HG02678 (cell line): Measurements from ENCODE around the gene NISCH.

Experiments used
- ATAC-seq: cut with Tn5 transposase; IDR thresholded peaks from one replicate; pipeline ENCODE4 v1.9.1; 2021; ENCODE audit warnings: mild to moderate bottlenecking, moderate library complexity; ENCODE audit not compliant: unreplicated experiment

Gene NISCH

GRCh38 chr3:52509753-52510328 is 54.4 kb downstream of the NISCH start:
- ATAC-seq: no peak

DNA sequence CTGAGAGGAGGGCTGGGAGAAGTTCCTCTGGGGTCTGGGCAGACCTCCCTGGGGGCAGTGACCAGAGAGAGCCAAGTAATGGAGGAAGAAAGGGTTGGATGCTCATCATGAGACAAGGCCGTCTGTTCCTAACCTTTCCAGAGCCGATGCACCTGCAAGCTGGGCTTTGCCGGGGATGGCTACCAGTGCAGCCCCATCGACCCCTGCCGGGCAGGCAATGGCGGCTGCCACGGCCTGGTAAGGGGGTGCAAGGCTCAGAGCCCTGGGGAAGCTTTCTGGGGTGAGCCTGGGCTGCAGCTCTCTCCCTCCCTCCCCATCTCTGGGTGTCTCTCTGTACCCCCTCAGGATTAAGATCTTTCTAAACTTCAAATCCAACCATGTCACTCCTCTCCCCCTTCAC is 56.1 kb downstream of the NISCH start:
- no peak for ATAC-seq

- ATAC-seq: no peak
Measured at GRCh38 chr3:52512105-52512504, 56.7 kb downstream of the NISCH start.

DNA sequence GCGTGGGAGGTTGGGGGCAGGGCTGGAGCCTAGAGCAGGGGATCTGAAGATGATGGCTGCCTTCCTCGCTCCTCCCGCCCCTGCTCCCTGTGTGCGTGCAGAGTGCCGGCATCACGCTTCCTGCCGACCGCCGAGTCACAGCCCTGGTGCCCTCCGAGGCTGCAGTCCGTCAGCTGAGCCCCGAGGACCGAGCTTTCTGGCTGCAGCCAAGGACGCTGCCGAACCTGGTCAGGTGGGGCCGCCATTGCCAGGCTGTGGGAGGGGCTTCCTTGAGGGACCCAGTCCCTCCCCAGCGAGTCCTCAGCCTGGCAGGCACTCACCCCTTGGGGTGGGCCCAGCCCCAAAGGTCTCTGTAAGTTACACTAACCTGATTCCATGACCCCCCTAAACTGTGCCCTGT is 57.3 kb downstream of the NISCH start:
- ATAC-seq: no peak

GRCh38 chr3:52513281-52513680 is 57.9 kb downstream of the NISCH start:
- ATAC-seq: no peak

- ATAC-seq: no peak
Measured at GRCh38 chr3:52514576-52514975, 59.2 kb downstream of the NISCH start.

DNA sequence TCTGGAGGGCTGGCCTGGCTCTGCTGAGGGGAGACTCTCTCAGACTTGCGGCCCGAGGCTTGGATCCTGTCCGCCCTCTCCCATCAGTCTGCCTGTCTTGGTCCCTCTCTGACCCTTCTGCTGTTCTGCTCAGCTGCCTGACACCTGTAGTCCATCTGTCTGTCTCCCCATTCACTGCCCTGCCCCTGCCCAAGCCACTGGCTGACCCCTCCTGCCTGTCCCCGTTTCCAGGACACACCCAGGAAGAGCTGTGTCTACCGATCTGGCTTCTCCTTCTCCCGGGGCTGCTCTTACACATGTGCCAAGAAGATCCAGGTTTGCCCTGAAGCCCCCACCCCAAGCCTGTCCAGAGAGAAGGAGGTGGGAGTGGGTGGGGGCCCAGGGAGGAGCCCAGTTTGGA is 59.8 kb downstream of the NISCH start:
- no peak for ATAC-seq

- no peak for ATAC-seq
Measured at GRCh38 chr3:52516509-52517195, 61.2 kb downstream of the NISCH start.

- no peak for ATAC-seq
Measured at GRCh38 chr3:52517796-52518722, 62.7 kb downstream of the NISCH start.

DNA sequence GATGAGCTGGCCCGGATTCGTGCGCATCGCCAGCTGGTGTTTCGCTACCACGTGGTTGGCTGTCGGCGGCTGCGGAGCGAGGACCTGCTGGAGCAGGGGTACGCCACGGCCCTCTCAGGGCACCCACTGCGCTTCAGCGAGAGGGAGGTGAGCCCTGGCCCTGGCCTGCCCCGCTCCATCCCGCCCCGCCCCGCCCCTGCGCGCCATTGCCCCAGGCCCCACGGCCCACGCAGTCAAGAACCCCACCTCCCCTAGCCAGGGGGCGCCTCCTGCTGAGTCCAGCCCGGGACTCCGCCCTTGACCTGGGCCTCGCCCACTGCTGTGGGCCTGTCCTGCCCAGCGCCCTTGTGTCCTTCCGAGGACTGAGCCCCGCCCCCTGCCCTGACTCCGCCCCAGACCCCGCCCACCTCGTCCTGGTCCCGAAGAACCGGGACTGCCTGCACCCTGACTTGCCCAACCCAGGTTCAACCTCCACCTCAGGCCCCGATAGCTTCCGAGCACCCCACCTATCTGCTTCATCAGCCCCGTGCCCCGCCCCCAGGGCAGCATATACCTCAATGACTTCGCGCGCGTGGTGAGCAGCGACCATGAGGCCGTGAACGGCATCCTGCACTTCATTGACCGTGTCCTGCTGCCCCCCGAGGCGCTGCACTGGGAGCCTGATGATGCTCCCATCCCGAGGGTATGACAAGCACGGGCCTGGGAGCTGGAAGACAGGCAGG is 63.5 kb downstream of the NISCH start:
- no peak for ATAC-seq

- ATAC-seq: no peak
Measured at GRCh38 chr3:52519445-52520140, 64.2 kb downstream of the NISCH start.

- ATAC-seq: no peak
Measured at GRCh38 chr3:52520141-52520667, 64.8 kb downstream of the NISCH start.

- no peak for ATAC-seq
Measured at GRCh38 chr3:52520716-52521487, 65.5 kb downstream of the NISCH start.

DNA sequence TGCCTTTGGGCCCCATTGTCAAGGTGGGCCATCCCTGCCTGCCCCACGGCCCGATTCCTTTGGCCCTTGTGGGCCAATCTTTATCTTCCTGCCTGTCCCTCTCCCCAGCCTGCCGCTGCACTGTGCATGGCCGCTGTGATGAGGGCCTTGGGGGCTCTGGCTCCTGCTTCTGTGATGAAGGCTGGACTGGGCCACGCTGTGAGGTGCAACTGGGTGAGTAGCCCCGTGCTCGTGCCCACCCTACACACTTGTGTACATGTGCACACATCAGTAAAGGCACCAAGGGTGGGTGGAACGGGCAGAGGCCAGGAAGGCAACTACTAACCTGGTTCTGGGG is 66.1 kb downstream of the NISCH start:
- ATAC-seq: no peak

DNA sequence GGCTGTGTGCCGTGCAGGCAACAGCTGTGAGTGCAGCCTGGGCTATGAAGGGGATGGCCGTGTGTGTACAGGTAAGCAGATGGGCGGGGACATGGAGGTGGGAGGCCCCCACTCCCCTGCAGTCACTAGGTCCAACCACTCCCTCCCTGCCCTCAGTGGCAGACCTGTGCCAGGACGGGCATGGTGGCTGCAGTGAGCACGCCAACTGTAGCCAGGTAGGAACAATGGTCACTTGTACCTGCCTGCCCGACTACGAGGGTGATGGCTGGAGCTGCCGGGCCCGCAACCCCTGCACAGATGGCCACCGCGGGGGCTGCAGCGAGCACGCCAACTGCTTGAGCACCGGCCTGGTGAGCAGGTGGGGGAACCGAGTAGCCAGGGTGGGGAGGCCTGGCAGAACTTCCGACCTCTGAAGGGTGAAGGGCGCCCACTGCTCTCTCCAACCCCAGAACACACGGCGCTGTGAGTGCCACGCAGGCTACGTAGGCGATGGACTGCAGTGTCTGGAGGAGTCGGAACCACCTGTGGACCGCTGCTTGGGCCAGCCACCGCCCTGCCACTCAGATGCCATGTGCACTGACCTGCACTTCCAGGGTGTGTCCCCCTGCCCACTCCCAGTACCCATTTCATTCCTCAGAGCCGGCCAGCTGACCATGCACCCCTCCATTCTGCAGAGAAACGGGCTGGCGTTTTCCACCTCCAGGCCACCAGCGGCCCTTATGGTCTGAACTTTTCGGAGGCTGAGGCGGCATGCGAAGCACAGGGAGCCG is 66.7 kb downstream of the NISCH start:
- ATAC-seq: no peak

DNA sequence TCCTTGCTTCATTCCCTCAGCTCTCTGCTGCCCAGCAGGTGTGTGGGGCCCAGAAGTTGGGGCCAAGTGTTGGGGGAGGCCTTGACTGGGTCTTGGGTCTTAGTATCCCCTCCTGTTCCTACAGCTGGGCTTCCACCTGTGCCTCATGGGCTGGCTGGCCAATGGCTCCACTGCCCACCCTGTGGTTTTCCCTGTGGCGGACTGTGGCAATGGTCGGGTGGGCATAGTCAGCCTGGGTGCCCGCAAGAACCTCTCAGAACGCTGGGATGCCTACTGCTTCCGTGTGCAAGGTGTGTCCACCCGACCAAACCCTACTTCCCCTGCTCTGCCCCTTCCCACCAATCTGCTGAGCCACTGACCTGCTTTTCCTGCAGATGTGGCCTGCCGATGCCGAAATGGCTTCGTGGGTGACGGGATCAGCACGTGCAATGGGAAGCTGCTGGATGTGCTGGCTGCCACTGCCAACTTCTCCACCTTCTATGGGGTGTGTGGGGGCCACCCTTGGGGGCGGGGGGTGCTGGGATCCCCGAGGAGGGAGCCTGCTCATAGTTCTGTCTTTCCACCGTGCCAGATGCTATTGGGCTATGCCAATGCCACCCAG is 67.3 kb downstream of the NISCH start:
- ATAC-seq: no peak

DNA sequence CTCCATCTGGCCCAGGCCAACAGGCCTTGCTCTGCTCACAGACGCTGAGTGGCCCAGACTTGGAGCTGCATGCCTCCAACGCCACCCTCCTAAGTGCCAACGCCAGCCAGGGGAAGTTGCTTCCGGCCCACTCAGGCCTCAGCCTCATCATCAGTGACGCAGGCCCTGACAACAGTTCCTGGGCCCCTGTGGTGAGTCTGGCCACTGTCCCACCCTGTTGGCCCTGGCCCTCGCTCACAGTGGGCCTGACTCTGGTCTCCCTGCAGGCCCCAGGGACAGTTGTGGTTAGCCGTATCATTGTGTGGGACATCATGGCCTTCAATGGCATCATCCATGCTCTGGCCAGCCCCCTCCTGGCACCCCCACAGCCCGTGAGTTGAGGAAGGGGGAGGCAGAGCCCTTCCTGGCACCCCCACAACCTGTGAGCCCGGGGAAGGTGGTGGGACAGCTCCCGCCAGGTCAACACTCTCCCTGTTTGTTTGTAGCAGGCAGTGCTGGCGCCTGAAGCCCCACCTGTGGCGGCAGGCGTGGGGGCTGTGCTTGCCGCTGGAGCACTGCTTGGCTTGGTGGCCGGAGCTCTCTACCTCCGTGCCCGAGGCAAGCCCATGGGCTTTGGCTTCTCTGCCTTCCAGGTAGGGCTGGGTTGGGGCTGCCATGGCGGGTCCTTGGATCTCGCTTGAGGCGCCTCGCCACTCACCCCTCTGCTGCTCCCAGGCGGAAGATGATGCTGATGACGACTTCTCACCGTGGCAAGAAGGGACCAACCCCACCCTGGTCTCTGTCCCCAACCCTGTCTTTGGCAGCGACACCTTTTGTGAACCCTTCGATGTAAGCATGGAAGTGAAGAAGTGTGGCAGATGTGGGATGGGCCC is 68.2 kb downstream of the NISCH start:
- no peak for ATAC-seq
